ENCODE data around the gene TRAF3IP3.
A peak's percentile ranks its signal among the peaks of the same experiment; 100 is the strongest.

TRAF3IP3 gene

DNA sequence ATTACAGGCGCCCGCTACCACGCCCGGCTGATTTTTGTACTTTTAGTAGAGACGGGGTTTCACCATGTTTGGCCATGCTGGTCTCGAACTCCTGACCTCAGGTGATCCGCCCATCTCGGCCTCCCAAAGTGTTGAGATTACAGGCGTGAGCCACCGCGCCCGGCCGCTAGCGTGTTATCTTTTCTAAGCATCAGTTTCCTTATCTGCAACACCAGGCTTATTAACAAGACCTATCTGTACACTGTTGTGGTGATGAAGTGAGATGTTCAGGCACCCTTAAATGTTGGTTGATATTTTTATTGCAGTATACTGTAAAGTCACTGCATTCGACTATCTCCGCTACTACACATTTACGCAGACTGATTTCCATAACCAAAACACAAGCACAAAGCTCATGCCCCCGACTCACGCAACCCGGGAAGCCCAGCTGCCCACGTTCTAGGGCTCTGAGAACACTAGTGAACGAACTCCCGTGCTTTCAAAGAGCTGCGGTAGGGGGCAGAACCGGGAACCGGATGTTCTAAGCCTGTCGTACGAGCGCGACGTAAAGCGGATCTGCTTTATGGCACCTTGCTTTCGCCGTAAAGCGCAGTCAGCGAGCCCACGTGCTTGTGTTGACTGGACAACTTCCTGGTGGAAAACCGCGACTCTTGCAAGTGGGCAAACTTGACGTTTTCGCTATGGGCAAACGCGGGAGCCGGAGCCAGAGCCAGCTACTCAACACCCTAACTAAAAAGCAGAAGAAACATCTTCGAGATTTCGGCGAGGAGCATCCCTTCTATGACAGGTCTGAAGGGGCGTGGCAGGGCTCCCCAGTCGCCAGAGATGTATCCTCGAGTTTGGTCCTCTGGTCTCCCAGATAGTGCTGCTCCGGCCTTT lies 71.8 kb downstream of the TRAF3IP3 start, which contains the start of gene UTP25:
Gene UTP25 (plus strand): TSS at position 589 of the 879 bp plus-strand sequence. CDS start 92 bp downstream, at position 681.
- peak; percentile 95 for DNase-seq (ENCODE audit: low spot score)

DNA sequence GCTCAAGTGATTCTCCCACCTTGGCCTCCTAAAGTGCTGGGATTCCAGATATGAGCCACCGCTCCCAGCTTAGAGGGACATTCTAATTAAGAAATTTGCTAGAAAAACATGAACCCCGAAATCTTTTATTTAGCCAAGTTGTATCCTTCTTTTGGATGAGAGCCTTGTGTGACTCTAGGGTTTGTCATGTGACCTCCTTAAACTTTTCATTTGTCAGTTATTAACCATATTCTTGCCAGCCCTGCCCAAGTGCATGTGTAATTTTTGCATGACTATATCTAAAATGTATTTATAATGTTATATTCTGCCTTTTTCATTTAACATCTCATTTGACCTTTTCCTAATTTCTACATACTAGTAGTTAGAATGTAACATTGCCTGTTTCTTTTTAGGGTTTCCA lies 73.9 kb downstream of the TRAF3IP3 start:
- no peak for DNase-seq (ENCODE audit: low spot score)

DNA sequence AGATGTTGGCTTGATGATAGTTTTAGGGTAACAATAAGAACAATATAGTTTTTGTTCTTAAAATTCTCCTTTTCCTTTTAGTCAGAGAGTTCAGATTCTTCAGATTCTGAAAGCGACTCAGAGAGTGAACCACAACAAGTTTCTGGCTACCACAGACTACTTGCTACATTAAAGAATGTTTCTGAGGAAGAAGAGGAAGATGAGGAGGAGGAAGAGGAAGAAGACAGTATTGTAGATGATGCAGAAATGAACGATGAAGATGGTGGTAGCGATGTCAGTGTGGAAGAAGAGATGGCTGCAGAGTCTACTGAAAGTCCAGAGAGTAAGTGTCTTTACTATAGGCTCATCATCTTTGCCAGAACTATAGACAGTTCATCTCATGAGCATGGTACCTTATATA lies 74.9 kb downstream of the TRAF3IP3 start:
- DNase-seq (ENCODE audit: low spot score), result no peak

DNA sequence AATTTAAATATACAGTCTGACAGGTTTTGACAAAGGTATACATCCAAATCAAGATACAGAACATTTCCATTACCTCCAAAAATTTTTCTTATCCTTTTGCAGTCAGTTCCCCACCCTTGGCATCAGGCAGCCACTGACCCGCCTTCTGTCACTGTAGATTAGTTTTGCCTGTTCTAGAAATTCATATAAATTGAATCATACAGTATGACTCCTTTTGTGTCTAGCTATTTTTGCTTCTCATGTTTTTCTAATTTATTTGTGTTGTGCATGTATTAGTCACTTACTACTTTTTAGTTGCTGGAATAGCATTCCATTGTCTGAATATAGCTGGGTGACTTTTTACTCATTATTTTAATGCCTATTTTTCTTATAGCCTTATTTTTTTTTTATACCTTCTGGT lies 75.8 kb downstream of the TRAF3IP3 start:
- no peak for DNase-seq (ENCODE audit: low spot score)

All from CD4-positive, alpha-beta T cell treated with Interleukin-2 at 100 ng/mL for 4 hours (primary cell).